Measurements from ENCODE around the gene NFE2L1. TPM values are rescaled to one million over a fixed set of nuclear protein-coding genes. Genes with fewer than 3 reads are reported as not detected.
"Not testable (repeated sequence)": the region's sequence is repeated elsewhere in the genome, so short reads cannot be mapped to it uniquely, and the experiment has no call there.

NFE2L1 gene, protein sequence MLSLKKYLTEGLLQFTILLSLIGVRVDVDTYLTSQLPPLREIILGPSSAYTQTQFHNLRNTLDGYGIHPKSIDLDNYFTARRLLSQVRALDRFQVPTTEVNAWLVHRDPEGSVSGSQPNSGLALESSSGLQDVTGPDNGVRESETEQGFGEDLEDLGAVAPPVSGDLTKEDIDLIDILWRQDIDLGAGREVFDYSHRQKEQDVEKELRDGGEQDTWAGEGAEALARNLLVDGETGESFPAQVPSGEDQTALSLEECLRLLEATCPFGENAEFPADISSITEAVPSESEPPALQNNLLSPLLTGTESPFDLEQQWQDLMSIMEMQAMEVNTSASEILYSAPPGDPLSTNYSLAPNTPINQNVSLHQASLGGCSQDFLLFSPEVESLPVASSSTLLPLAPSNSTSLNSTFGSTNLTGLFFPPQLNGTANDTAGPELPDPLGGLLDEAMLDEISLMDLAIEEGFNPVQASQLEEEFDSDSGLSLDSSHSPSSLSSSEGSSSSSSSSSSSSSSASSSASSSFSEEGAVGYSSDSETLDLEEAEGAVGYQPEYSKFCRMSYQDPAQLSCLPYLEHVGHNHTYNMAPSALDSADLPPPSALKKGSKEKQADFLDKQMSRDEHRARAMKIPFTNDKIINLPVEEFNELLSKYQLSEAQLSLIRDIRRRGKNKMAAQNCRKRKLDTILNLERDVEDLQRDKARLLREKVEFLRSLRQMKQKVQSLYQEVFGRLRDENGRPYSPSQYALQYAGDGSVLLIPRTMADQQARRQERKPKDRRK
- polyA plus RNA-seq (2012; ENCODE audit: missing spikeins), result 42.1 TPM

DNA sequence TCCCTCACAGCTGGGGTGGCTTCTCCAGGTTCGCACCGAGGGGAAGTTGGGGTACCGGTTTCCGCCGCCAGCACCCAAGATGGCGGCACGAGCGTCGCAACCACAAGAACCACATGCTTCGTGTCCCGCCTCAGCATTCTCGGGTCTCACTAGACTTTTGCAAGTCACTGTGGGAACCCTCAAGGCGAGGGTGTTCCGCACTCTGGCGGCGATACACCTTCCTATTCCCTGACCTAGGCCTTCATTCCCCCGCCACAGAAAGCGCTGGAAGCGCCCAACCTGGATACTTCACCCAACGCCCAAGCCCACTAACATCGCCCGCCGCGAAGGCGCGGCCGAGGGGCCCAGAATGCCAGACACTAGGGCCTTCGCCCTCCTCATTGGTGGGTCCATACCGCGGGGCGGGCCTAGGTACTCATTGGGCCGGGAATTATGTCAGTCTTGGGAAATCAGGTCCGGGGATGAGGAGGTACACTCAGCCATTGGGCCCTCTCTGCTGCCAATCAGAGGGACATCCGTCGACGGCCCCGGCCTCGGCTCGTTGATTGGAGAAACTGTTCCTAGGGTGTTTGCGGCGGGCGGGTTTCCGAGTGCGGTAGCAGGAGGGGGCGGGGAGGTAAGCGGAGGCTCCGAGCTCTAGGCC is at the start of gene NFE2L1:
Gene NFE2L1, plus strand, starts transcription at position 619 of the 643 bp plus-strand sequence. CDS start 2,760 bp downstream, outside the sequence.
- peak; percentile 11; the same call in 1 of the 2 replicates for TF ChIP-seq TAF1 (IDR thresholded peaks at IDR 0.05; ENCODE audit: borderline replicate concordance, low read depth, low read length)
- peak; percentile 90 for TF ChIP-seq POLR2AphosphoS5 (IDR thresholded peaks at IDR 0.05; ENCODE audit: low read depth, low read length)
- peak; percentile 92 for TF ChIP-seq POLR2A (IDR thresholded peaks at IDR 0.05; ENCODE audit: low read depth, low read length)
- DNase-seq (ENCODE audit: insufficient read length) (peak; percentile 87), FAIRE-seq (peak; percentile 93)

DNA sequence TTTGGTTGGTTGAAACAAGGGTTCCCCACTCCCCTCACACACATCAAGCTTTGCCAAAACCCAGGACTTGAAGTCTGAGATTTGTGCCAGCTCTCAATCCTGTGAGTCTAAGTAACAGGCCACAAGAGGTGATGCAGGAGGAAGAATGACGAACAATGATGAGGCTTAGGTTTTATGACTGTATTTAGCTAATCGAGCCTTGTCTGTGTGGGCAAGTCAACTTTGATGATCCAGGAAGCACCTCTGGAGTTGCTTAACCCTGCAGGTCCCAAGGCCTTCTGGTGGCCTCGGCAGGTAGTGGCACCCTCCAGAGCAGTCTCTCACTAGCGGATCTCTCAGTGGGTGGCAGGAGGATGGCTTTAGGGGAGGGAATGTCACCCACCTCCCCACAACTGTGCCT is 48.6 kb upstream of the NFE2L1 start:
- no peak for FAIRE-seq
- no peak for TF ChIP-seq POLR2AphosphoS5 (IDR thresholded peaks at IDR 0.05; ENCODE audit: low read depth, low read length)
- TF ChIP-seq POLR2A (IDR thresholded peaks at IDR 0.05; ENCODE audit: low read depth, low read length), result no peak
- TF ChIP-seq TAF1 (IDR thresholded peaks at IDR 0.05; ENCODE audit: borderline replicate concordance, low read depth, low read length), result no peak
- DNase-seq (ENCODE audit: insufficient read length), result no peak

DNA sequence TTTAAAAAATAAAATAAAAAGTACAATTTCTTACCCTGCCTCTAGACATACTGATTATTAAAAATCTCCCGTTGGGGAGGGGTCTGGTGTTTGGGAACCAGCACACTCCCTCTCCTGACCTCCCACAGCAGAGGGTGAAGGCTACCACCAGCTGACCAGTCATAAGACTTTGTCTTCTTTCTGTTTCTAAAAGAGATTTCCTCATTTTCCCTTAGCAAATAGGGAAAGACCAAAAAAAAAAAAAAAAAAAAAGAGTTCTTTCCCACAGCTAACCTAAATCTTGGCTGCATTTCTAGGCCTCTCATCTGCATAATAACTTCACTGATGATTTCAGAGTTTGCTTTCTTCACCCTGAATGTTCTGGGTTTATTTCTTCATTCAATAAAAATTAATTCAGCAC is 47.0 kb upstream of the NFE2L1 start:
- FAIRE-seq (no peak), DNase-seq (ENCODE audit: insufficient read length) (no peak)
- TF ChIP-seq POLR2AphosphoS5 (IDR thresholded peaks at IDR 0.05; ENCODE audit: low read depth, low read length) (no peak), POLR2A (IDR thresholded peaks at IDR 0.05; ENCODE audit: low read depth, low read length) (no peak), TAF1 (IDR thresholded peaks at IDR 0.05; ENCODE audit: borderline replicate concordance, low read depth, low read length) (no peak)

DNA sequence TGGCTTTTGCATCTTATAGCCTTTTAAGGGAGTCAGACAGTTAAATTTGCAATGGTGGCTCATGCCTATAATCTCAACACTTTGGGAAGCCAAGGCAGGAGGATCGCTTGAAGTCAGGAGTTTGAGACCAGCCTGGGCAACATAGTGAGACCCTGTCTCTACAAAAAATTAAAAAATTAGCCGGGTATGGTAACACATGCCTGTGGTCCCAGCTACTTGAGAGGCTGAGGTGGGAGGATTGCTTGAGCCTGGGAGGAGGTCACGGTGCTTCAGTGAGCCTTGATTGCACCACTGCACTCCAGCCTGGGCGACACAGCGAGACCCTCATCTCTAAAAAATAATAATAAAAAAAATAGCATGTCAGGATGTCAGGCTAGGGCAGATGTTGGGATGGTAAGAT is 46.5 kb upstream of the NFE2L1 start:
- DNase-seq (ENCODE audit: insufficient read length); FAIRE-seq: not testable (repeated sequence)

DNA sequence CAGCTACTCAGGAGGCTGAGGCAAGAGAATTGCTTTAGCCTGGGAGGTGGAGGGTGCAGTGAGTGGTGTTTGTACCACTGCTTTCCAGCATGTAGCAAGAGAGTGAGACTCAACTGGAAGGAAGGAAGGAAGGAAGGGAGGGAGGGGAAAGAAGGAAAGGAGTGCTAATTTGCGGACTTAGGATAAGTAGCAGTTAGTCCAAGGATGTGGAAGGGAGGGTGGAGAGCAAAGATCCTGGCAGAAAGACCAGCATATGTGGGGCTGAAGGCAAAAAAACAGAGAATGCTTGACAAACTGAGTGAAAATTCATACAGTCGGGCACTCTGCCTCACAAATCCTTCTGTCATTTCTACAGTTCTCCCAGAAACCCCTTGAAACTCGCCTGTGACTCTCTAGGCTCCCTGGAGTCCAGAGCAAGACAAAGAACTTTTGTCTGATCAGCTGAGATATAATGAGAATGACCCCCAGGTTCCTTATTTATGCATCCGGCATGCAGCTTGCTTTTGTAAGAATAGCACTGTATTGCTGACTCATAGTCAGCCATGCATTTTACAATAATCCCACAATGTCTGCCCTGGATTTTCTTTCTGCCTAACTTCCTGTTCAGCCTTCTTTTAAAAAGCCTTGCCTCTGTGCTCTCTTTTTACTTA is 45.8 kb upstream of the NFE2L1 start:
- DNase-seq (ENCODE audit: insufficient read length) (no peak), FAIRE-seq (no peak)
- no peak for TF ChIP-seq POLR2A (IDR thresholded peaks at IDR 0.05; ENCODE audit: low read depth, low read length)
- TF ChIP-seq TAF1 (IDR thresholded peaks at IDR 0.05; ENCODE audit: borderline replicate concordance, low read depth, low read length), result peak; percentile 40; the same call in 1 of the 2 replicates

DNA sequence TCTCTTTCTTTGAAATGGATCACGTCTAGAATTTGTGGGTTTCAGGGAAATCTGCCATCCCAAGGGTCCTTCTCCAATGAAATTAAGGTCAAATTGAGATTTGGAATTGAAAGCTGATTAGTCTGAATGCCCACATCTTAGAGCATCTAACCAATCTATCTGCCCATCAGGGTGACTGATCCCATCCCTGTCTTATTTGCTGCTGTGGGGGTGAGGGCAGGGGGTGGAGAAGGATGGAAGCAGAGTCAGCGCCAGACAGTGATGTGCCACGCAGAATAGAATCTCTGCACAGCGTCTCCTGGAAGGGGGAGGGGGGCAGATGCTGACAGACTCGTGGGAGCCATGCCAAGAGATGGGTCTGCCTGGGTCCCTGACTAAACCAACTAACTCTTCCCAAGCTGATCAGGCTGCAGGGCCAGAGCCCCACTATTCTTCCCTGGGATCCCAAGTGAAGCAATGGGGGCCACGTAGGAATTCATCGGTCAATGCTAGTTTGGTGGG is 45.2 kb upstream of the NFE2L1 start:
- TF ChIP-seq TAF1 (IDR thresholded peaks at IDR 0.05; ENCODE audit: borderline replicate concordance, low read depth, low read length) (no peak), POLR2A (IDR thresholded peaks at IDR 0.05; ENCODE audit: low read depth, low read length) (no peak), POLR2AphosphoS5 (IDR thresholded peaks at IDR 0.05; ENCODE audit: low read depth, low read length) (no peak)
- FAIRE-seq (no peak), DNase-seq (ENCODE audit: insufficient read length) (no peak)

DNA sequence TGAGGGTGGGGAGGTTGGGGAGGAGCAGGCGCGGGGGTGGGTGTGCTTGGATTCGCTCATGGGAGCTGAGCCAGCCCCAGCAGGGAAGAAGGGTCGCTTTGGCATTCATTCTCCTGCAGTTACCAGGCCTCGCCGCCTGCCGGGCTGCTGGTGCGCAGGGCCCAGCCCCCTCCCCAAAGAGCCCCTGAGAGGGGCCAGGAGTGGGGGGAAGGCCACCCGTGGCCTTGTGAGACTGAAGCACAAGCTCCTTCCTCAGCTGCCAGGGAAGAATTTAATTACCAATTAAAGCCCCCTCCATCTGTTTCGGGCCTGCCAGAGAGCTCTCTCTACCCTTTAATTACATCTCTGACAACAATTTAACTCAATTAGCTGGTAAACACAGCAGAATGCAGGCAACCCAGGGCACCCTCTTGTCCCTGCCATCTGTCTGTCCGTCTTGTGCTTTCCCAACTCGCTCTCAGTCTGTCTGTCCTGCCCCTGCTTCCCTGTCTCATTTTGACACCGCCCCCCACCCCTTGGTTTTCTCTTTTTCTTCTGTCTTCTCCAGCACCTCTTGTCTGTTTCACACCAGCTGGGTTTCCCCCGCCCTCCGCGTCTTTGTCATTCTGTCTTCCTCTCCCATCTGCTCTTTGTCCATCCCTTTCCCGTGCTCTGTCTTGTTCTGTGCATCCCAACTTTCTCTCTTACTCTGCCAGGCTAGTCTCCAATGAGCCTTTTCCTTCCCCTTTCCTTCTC is 44.6 kb upstream of the NFE2L1 start:
- TF ChIP-seq POLR2AphosphoS5 (IDR thresholded peaks at IDR 0.05; ENCODE audit: low read depth, low read length), result no peak
- no peak for TF ChIP-seq POLR2A (IDR thresholded peaks at IDR 0.05; ENCODE audit: low read depth, low read length)
- TF ChIP-seq TAF1 (IDR thresholded peaks at IDR 0.05; ENCODE audit: borderline replicate concordance, low read depth, low read length), result no peak
- DNase-seq (ENCODE audit: insufficient read length) (no peak), FAIRE-seq (no peak)

DNA sequence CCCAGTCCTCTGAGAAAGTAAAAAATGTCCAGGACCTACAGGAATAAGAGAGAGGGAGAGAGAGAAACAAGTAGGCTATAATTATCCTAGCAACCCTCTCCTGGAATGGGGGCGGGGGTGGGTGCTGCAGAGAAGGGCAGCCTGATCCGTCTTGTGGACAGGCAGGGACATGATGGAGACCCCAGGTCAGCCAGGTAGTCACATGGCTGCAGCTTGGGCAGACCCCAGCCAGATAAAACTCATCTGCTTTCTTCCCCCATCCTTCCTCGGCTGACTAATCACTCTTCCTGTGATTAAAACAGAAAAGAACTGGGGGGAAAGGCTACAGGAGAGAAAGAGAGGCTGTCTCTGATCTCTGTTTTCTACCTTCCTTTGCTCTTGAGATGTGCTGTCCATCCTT is 43.2 kb upstream of the NFE2L1 start:
- FAIRE-seq, result no peak
- no peak for DNase-seq (ENCODE audit: insufficient read length)
- TF ChIP-seq TAF1 (IDR thresholded peaks at IDR 0.05; ENCODE audit: borderline replicate concordance, low read depth, low read length), result no peak
- no peak for TF ChIP-seq POLR2AphosphoS5 (IDR thresholded peaks at IDR 0.05; ENCODE audit: low read depth, low read length)
- no peak for TF ChIP-seq POLR2A (IDR thresholded peaks at IDR 0.05; ENCODE audit: low read depth, low read length)

DNA sequence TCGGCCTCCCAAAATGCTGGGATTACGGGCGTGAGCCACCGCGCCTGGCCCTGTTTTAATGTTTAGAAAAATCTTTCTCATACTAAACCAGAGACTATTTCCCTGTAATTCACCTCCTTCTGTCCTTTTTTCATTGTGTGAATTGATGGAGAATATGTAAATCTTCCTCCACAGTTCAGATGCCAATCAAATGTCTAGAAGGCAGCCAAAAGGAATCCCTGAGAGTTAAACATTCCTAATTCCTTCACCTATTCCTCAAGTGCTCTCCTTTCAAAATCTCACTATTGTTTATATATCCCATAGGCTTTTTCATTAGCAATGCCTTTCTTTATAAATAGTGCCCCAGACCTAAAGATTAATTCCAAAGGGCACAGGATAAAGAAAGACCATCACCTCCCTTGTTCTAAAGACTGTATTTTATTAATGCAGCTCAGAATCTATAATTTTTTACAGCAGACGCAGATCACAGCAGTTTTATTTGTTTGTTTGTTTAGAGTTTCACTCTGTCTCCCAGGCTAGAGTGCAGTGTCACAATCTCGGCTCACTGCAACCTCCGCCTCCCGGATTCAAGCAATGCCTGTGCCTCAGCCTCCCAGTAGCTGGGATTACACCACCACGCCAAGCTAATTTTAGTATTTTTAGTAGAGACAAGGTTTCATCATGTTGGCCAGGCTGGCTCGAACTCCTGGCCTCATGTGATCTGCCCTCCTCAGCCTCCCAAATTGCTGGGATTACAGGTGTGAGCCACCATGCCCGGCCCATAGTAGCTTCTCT is 41.0 kb upstream of the NFE2L1 start:
- no peak for DNase-seq (ENCODE audit: insufficient read length)
- no peak for FAIRE-seq
- TF ChIP-seq POLR2AphosphoS5 (IDR thresholded peaks at IDR 0.05; ENCODE audit: low read depth, low read length), result no peak
- no peak for TF ChIP-seq TAF1 (IDR thresholded peaks at IDR 0.05; ENCODE audit: borderline replicate concordance, low read depth, low read length)
- no peak for TF ChIP-seq POLR2A (IDR thresholded peaks at IDR 0.05; ENCODE audit: low read depth, low read length)

DNA sequence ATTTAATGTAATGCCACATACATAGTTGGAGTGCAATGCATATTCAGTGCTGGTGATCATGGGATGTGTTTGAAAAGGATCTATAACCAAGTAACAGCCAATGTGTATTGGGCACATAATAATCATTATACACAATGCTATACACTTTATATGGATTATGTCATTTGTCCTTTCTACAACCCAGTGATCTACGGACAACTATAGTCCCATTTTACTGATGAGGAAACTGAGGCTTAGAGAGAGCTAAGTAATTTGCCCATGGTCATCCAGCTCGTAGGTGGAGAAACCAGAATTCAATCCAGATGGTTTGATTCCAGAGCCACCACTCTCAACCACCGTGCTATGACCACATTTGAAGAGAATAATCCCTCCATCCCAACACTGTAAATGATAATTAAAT is 38.0 kb upstream of the NFE2L1 start:
- FAIRE-seq (no peak), DNase-seq (ENCODE audit: insufficient read length) (no peak)
- TF ChIP-seq POLR2A (IDR thresholded peaks at IDR 0.05; ENCODE audit: low read depth, low read length), result no peak
- TF ChIP-seq POLR2AphosphoS5 (IDR thresholded peaks at IDR 0.05; ENCODE audit: low read depth, low read length), result no peak
- no peak for TF ChIP-seq TAF1 (IDR thresholded peaks at IDR 0.05; ENCODE audit: borderline replicate concordance, low read depth, low read length)
